ENCODE results near the gene SLC22A7.
"Not testable (repeated sequence)": the region's sequence is repeated elsewhere in the genome, so short reads cannot be mapped to it uniquely, and the experiment has no call there.

The SLC22A7 gene

GRCh38 chr6:43347444-43347843 is 49.4 kb downstream of the SLC22A7 start:
- DNase-seq, result no peak

GRCh38 chr6:43351951-43352350 is 53.9 kb downstream of the SLC22A7 start:
- not testable (repeated sequence) for DNase-seq
